A549 treated with DMSO at 1 μM for 4 hours (cell line): ENCODE measurements around the gene TRIM47. TPM values are rescaled to one million over a fixed set of nuclear protein-coding genes. Genes with fewer than 3 reads are reported as not detected.

Experiments
- total RNA-seq: library from RNA; stranded (reverse); fragments of 200-300 nt; extraction: Qiagen RNA extraction; gene quantifications from 5 replicates; pipeline ENCODE4 v1.2.3, GENCODE V29; 2022; ENCODE audit warnings: low read depth

The TRIM47 gene
- 138 to 179 TPM (median 144 TPM) in 5 replicates for total RNA-seq

GRCh38 chr17:75878174-75878998 lies at the start of gene TRIM47:
Gene TRIM47, minus strand, starts transcription at chr17:75878581. Its CDS starts 33 bp downstream, at chr17:75878548.

GRCh38 chr17:75904749-75905521 lies 26.6 kb upstream of the TRIM47 start, which contains the start of gene MRPL38:
Gene MRPL38, minus strand, starts transcription at chr17:75904884. Its CDS starts 9 bp downstream, at chr17:75904875.

GRCh38 chr17:75896415-75897159 lies 18.2 kb upstream of the TRIM47 start, which contains the start of gene TRIM65:
Gene TRIM65, minus strand, starts transcription at chr17:75896951. Its CDS starts 14 bp downstream, at chr17:75896937.

GRCh38 chr17:75855310-75856061 lies 22.9 kb downstream of the TRIM47 start, which contains the start of gene WBP2:
Gene WBP2, minus strand, starts transcription at chr17:75855335. Its CDS starts 38 bp downstream, at chr17:75855297.

GRCh38 chr17:75843577-75844529 lies 34.5 kb downstream of the TRIM47 start, which contains the start of gene UNC13D:
Gene UNC13D, minus strand, starts transcription at chr17:75844404. Its CDS starts 67 bp downstream, at chr17:75844337.

Other genes with a start within 250 kb of the TRIM47 start
- gene SMIM5, start 245.1 kb downstream of the TRIM47 start, total RNA-seq = 0.55 to 0.83 TPM (median 0.64 TPM) in 5 replicates
- 18.7 to 27.1 TPM (median 26.1 TPM) in 5 replicates for gene RECQL5, start 211.4 kb downstream of the TRIM47 start, total RNA-seq
- 97.6 to 105 TPM (median 103 TPM) in 5 replicates for gene SAP30BP, start 211.2 kb downstream of the TRIM47 start, total RNA-seq
- gene ITGB4, start 157.1 kb downstream of the TRIM47 start, total RNA-seq = 44.5 to 54.7 TPM (median 48.0 TPM) in 5 replicates
- 51.8 to 72.3 TPM (median 62.1 TPM) in 5 replicates for gene GALK1, start 113.4 kb downstream of the TRIM47 start, total RNA-seq
- gene UNK, start 93.8 kb downstream of the TRIM47 start, total RNA-seq = 24.8 to 36.3 TPM (median 30.6 TPM) in 5 replicates
- 2.3 to 4.8 TPM (median 4.3 TPM) in 5 replicates for gene UNC13D, start 34.2 kb downstream of the TRIM47 start, total RNA-seq
- gene WBP2, start 23.2 kb downstream of the TRIM47 start, total RNA-seq = 83.1 to 105 TPM (median 92.2 TPM) in 5 replicates
- 32.2 to 45.2 TPM (median 37.3 TPM) in 5 replicates for gene TRIM65, start 18.4 kb upstream of the TRIM47 start, total RNA-seq
- 95.6 to 134 TPM (median 122 TPM) in 5 replicates for gene MRPL38, start 26.3 kb upstream of the TRIM47 start, total RNA-seq
- gene FBF1, start 62.5 kb upstream of the TRIM47 start, total RNA-seq = 4.5 to 9.4 TPM (median 8.6 TPM) in 5 replicates
- gene ACOX1, start 100.6 kb upstream of the TRIM47 start, total RNA-seq = 15.9 to 18.2 TPM (median 17.5 TPM) in 5 replicates
- gene TEN1, start 100.7 kb upstream of the TRIM47 start, total RNA-seq = 22.8 to 24.7 TPM (median 23.4 TPM) in 5 replicates
- gene CDK3, start 122.3 kb upstream of the TRIM47 start, total RNA-seq = 3.3 to 6.0 TPM (median 5.5 TPM) in 5 replicates
- gene EVPL, start 148.7 kb upstream of the TRIM47 start, total RNA-seq = 11.9 to 17.9 TPM (median 14.9 TPM) in 5 replicates
- 73.3 to 89.8 TPM (median 87.8 TPM) in 5 replicates for gene SRP68, start 193.9 kb upstream of the TRIM47 start, total RNA-seq
- gene GALR2, start 196.2 kb upstream of the TRIM47 start, total RNA-seq = 0.22 to 1.6 TPM (median 1.3 TPM) in 5 replicates
- gene ZACN, start 200.6 kb upstream of the TRIM47 start, total RNA-seq = 0.16 to 0.58 TPM (median 0.28 TPM) in 5 replicates
- 60.6 to 75.5 TPM (median 70.4 TPM) in 5 replicates for gene EXOC7, start 225.2 kb upstream of the TRIM47 start, total RNA-seq